ENCODE data around the gene ARHGDIG.

ARHGDIG gene

GRCh38 chr16:330741-331140, 50.4 kb downstream of the ARHGDIG start:
- no peak for DNase-seq (ENCODE audit: low spot score)

GRCh38 chr16:331181-331814, 50.9 kb downstream of the ARHGDIG start:
- DNase-seq (ENCODE audit: low spot score): peak; percentile 54
